Skeletal muscle tissue (tissue), 4 donors: Measurements from ENCODE around the gene DIAPH3. TPM values are rescaled to one million over a fixed set of nuclear protein-coding genes. Genes with fewer than 3 reads are reported as not detected.

Source experiments
- H3K27ac ChIP-seq: one replicate; pipeline ENCODE4 v1.7.0; 2013; ENCODE audit warnings: mild to moderate bottlenecking, low read depth, low read length, inconsistent platforms
- H3K27me3 ChIP-seq, 3 donors: one replicate each; pipeline ENCODE4 v1.7.0; 2013; ENCODE audit warnings: low read length in 3 of 3; ENCODE audit not compliant: control insufficient read depth in 3 of 3, insufficient read depth in 3 of 3
- H3K36me3 ChIP-seq, 3 donors: one replicate each; pipeline ENCODE4 v1.7.0; 2013; ENCODE audit warnings: low read length in 3 of 3; ENCODE audit not compliant: control insufficient read depth in 3 of 3, insufficient read depth in 3 of 3
- H3K4me1 ChIP-seq, 3 donors: one replicate each; pipeline ENCODE4 v1.7.0; 2013; ENCODE audit warnings: low read length in 3 of 3, mild to moderate bottlenecking in 3 of 3; ENCODE audit not compliant: control insufficient read depth in 3 of 3, insufficient read depth in 3 of 3
- H3K4me3 ChIP-seq, 3 donors: one replicate each; pipeline ENCODE4 v1.7.0; 2013; ENCODE audit warnings: low read length in 3 of 3
- H3K9ac ChIP-seq, 3 donors: one replicate each; pipeline ENCODE4 v1.7.0; 2013; ENCODE audit warnings: low read length in 3 of 3, mild to moderate bottlenecking in 3 of 3, moderate library complexity in 2 of 3, low read depth in 1 of 3
- H3K9me3 ChIP-seq, 3 donors: one replicate each; pipeline ENCODE4 v1.7.0; 2013; ENCODE audit warnings: low read length in 3 of 3; ENCODE audit not compliant: control insufficient read depth in 3 of 3
- total RNA-seq: library from RNA; depleted of rRNA; stranded (reverse); fragments of >200 nt; gene quantifications from one replicate; pipeline ENCODE4 v1.2.3, GENCODE V29; 2014
- donor health status: Osteomylitis.

DIAPH3 gene
- total RNA-seq, 1 donor from 2014 or later: 3.7 TPM

DNA sequence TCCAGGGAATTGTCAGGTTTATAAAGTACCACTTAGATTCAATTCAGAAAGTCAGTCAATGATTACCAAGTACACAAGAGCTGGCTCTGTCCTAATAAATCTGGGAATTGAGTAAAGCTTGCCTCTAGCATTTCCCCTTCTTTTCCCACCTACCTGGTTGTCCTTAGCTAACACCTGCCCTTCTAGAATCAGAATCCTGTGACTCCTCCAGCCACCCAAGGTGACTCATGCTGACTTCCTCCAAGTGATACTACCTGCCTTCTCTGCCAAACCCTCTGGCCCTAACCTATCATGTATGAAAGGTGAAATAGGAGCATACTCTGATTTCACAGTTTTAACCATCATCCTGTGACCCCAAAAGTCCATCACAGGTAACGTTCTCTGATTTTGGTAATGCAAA is 151.2 kb downstream of the DIAPH3 start:
- Histone ChIP-seq H3K36me3 (no peaks in the 10 kb centered on the region), H3K9me3 (no peaks in the 10 kb centered on the region), H3K27ac (no peak overlapping the region), H3K4me3 (no peak overlapping the region), H3K27me3 (no peaks in the 10 kb centered on the region), H3K4me1 (no peaks in the 10 kb centered on the region), H3K9ac (no peak overlapping the region)

DNA sequence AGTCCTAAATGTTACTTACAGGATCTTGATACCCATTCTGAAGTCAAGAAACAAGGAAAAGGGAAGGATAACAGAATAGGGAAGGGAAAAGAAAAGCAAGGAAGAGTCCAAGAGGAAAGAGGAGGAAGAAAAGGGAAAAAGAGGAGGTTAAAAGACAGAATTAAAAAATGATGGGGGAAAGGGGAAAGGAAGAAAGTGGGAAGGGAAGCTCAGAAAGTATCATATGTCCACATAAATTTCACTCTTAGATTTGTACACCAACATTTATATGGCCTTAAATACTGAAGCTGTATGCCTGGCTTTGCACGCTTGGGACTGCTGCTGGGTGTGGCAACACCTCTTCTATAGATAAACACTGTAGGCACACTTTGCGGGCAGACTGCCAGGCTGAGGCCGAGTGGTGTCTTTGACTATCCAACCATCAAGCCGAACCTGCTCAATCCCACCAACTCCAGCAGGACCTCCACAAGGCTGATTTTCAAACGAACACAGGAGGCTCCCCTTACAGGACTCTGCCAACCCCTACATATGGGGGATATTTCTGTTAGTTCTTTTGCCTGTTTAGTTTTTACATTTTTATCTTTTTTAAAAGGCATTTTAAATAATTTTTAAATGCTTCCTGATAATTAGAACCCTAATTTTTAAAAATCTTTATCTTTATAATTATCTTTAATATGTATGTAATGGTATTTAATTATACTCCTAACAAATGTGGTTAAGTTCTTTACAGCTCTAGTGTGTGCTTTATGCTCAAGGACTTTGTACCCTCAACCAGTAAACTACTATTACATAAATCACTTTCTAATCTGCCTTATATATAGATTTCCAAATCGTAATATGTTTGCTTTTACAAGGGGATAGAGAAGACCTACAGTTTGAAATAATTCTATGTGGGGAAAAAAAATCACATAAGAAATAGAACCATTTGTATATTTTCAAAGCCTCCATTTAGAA is 154.2 kb downstream of the DIAPH3 start:
- no peak overlapping the region for H3K27ac ChIP-seq
- H3K4me1 ChIP-seq: no peaks in the 10 kb centered on the region
- H3K9ac ChIP-seq: no peak overlapping the region
- H3K27me3 ChIP-seq: no peaks in the 10 kb centered on the region
- H3K9me3 ChIP-seq: no peaks in the 10 kb centered on the region
- H3K36me3 ChIP-seq: no peaks in the 10 kb centered on the region
- H3K4me3 ChIP-seq: no peak overlapping the region

DNA sequence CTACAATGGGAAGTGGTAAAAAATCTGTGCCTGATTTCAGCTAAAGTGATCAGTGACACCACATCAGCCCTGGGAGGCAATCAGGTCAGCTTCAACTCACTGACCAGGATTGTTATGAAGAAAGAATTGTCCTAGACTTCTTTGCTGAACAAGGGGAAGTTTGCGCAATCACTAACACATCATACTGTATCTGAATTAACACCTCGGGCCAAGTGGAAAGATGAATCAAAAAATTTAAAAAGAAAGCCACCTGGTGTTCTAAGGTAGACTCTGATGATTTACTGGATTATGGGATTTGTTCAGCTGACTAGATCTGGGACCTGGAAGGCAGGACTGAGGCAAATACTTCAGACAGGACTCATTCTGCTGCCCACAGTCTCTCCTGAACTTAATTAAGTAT is 161.8 kb downstream of the DIAPH3 start:
- H3K4me3 ChIP-seq: no peak overlapping the region
- H3K27me3 ChIP-seq: no peaks in the 10 kb centered on the region
- no peak overlapping the region for H3K27ac ChIP-seq
- no peaks in the 10 kb centered on the region for H3K4me1 ChIP-seq
- H3K9ac ChIP-seq: no peak overlapping the region
- no peaks in the 10 kb centered on the region for H3K36me3 ChIP-seq
- no peaks in the 10 kb centered on the region for H3K9me3 ChIP-seq

DNA sequence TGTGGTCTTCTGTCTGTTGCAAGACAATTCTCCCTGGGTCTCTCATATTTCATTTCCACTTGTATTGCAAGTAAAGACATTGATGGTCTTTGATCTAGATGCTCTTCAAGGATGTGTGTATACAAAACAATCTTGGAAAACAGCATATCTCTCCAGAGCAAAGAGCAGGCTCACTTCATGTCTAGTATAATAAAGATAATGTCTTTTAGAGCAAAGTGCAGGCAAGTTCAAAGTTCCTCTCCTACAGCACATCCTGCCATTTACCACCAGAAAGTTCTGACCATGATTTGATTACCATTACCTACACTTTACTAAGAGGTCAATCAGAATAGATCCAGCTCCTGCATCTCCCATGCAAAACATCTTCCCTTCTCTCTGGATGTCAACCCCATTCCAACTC is 162.8 kb downstream of the DIAPH3 start:
- H3K27me3 ChIP-seq: no peaks in the 10 kb centered on the region
- no peaks in the 10 kb centered on the region for H3K4me1 ChIP-seq
- H3K27ac ChIP-seq: no peak overlapping the region
- no peaks in the 10 kb centered on the region for H3K9me3 ChIP-seq
- no peak overlapping the region for H3K9ac ChIP-seq
- no peaks in the 10 kb centered on the region for H3K36me3 ChIP-seq
- H3K4me3 ChIP-seq: no peak overlapping the region

DNA sequence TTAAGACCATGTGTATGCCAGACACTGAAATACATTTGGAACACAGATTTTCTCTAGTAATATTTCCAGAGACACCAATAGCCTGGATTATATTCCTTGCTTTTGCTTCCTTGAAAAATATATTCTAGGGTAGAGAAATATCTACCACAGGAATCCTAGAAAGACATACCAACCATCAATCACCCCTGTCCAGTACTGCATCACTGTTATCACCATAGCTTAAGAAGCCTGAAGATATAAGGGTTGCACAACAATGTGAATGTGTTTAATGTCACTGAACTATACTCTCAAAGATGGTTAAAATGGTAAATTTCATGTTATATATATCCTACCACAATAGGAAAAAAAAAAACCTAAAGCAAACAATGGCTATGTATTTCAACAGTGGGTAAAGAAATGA is 163.6 kb downstream of the DIAPH3 start:
- no peaks in the 10 kb centered on the region for H3K36me3 ChIP-seq

DNA sequence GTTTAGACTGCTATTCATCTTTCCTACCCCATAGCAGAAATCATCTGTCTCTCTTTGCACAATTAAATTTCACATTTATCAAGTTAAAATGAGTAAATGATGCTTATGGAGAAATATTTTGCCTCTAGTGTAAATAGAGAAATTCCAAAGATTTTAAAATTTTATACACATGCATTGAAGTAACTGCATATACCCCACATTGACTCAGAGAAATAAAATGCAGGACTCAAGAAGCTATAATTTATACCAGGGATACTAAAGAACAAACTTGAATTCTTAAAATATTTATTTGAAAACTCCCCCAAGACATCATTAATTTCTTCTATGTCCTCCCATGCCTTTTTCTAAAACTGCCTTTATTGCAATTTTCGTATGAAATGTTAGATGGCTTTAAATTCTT is 165.8 kb downstream of the DIAPH3 start:
- Histone ChIP-seq H3K27me3 (no peaks in the 10 kb centered on the region), H3K4me1 (no peaks in the 10 kb centered on the region), H3K9ac (no peak overlapping the region)

More for the DNA sequence above, 163.6 kb downstream of the DIAPH3 start:
- H3K4me3 ChIP-seq: no peak overlapping the region
- no peaks in the 10 kb centered on the region for H3K27me3 ChIP-seq
- no peak overlapping the region for H3K27ac ChIP-seq
- H3K4me1 ChIP-seq: no peaks in the 10 kb centered on the region
- no peaks in the 10 kb centered on the region for H3K9me3 ChIP-seq
- H3K9ac ChIP-seq: no peak overlapping the region

DNA sequence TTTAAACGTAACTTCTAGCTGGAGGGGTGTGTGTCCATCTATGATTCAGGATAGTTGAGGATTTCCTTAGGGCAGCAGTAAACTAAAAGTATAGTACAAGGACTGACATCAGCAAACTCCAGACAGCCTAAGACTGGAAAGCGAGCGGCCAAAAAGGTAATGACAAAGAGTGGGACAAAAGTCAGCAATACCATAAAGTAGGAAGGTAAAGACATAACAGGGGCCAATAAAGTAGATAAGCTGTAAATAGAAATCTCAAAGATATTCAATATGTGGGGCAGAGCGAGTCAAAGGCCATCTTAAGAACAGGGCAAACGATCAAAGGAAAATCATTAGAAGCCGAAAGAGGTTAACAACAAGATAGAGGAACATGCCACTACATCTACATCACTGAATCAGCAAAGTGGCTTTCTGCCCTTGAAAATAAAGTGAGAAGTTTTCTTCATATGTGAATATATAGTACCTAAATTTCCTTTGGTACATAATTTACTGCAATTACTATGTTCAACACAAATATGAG is 167.2 kb downstream of the DIAPH3 start:
- no peak overlapping the region for H3K4me3 ChIP-seq
- no peaks in the 10 kb centered on the region for H3K4me1 ChIP-seq
- no peak overlapping the region for H3K27ac ChIP-seq
- no peaks in the 10 kb centered on the region for H3K36me3 ChIP-seq
- no peaks in the 10 kb centered on the region for H3K9me3 ChIP-seq
- no peaks in the 10 kb centered on the region for H3K27me3 ChIP-seq
- H3K9ac ChIP-seq: no peak overlapping the region

More for the DNA sequence above, 165.8 kb downstream of the DIAPH3 start:
- H3K27ac ChIP-seq: no peak overlapping the region
- H3K36me3 ChIP-seq: no peaks in the 10 kb centered on the region
- no peak overlapping the region for H3K4me3 ChIP-seq
- no peaks in the 10 kb centered on the region for H3K9me3 ChIP-seq

DNA sequence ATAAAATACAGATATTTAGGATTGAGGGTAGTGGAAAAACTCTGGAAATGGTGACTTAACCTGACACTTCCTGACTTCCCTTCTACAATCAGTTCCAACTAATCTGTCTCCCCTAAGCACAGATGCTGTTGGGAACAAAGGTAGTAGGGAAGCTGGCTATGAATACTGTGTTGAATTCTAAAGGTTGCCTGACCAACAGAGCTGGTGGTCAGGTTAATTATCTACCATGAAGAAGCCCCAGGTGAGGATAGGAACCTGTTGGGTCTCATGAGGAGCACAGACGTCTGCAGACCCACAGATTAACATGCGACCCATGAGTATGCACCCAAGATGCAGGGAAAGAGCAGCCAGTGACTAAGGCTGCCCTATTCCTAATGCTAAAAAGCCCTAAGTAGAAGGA is 172.3 kb downstream of the DIAPH3 start:
- Histone ChIP-seq H3K4me3 (no peak overlapping the region), H3K9ac (no peak overlapping the region), H3K27me3 (no peaks in the 10 kb centered on the region), H3K36me3 (no peaks in the 10 kb centered on the region), H3K9me3 (no peaks in the 10 kb centered on the region), H3K4me1 (no peaks in the 10 kb centered on the region), H3K27ac (no peak overlapping the region)

DNA sequence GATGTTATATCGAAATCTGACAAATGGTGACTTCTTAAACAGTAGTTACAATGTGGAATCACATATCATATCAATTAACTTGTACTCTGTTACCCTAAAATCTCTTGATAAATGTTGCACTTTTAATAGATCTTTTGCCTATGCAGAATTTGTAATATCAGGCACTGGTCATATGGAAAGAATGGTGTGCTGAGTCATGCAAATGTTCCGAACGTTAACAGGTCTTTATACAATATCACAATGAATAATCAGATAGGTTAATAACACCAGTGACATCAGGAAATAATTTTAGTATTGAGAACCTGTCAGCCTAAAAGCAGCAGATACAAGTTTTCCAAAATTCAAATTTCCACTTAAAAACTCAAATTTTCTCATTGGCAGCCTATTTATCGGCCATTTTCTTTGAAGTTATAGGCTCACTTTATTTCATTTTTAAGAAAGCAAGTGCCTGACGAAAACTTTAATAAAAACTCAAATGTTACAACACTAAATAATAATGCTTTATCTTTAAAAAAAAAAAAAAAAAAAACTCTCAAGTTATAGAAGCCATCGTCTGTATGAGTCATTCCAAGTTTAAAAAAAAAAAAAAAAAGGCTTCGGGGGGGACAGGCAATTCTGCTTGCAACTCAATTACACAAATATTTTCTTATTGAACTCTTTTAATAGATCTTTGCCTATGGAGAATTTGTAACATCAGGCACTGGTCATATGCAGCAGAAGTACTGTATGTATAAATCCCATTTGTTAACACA is 180.9 kb downstream of the DIAPH3 start:
- Histone ChIP-seq H3K9ac (no peak overlapping the region), H3K36me3 (no peaks in the 10 kb centered on the region), H3K4me1 (no peaks in the 10 kb centered on the region), H3K27me3 (no peaks in the 10 kb centered on the region), H3K27ac (no peak overlapping the region), H3K4me3 (no peak overlapping the region), H3K9me3 (no peaks in the 10 kb centered on the region)

DNA sequence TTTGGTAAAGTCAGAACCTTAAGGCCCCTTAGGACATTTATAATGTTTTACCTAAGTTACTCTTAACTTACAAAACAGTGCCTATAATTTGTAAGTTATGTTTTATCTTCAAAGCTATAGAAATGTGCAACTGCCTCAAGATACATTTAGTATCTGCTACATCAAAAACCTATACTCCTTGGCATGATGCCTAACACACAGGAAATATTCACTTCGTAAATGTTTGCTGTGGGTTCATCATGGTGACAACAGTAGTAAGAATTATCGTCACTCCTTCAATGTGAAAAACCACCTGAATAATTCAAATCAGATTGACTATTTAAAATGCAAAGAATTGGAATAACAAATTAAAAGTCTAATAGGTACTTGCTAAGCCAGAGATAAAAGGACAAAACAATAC is 184.1 kb downstream of the DIAPH3 start:
- Histone ChIP-seq H3K36me3 (no peaks in the 10 kb centered on the region), H3K27ac (no peak overlapping the region), H3K4me1 (no peaks in the 10 kb centered on the region), H3K4me3 (no peak overlapping the region), H3K9ac (no peak overlapping the region), H3K27me3 (no peaks in the 10 kb centered on the region), H3K9me3 (no peaks in the 10 kb centered on the region)
